CD1c-positive myeloid dendritic cell (primary cell): ENCODE results near the gene SLIT2.

ENCODE experiments used
- DNase-seq: peaks from one replicate; pipeline ENCODE4 v3.0.0-alpha.2; 2016; ENCODE audit errors: extremely low spot score

Gene SLIT2

DNA sequence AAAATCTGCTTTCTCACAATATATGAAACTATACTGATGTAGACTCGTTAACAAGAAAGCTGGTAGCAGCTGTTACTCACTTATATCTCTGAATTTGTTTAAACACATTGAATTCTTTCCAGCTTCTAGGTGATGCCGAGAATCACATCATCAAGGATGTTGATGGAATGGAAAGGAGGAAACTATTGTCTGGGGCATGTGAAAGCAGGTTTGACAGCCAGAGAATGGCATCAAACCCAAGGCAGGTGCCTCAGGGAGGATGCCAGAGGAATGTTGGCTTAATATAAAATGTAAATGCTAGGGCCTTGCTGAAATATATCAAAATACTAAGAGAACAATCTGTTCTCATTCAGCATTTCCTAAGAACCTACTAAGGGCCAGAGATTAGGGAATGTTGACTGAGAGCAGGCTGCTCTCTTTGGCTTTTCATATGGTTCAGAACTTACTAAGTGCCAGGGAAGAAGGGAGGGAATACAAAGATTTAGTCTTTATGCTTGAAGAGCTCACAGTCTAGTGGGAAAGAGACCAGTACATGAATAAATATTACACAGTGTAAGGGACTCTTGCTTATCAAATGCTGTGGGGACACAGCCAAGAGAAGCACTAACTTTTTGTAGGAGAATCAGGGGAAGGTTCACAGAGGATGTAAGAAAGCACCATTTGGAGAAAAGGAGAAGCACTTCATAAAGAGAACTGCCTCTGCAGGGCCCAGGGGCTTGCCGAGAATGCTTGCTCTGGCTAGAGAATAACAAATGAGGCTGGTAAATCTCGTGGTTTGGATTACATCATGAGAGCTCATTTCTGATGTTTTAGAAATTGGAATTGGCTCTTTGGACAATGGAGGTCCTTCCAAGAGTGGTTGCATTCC is 14.7 kb downstream of the SLIT2 start:
- no peak for DNase-seq

GRCh38 chr4:20268028-20268427 is 16.3 kb downstream of the SLIT2 start:
- no peak for DNase-seq

DNA sequence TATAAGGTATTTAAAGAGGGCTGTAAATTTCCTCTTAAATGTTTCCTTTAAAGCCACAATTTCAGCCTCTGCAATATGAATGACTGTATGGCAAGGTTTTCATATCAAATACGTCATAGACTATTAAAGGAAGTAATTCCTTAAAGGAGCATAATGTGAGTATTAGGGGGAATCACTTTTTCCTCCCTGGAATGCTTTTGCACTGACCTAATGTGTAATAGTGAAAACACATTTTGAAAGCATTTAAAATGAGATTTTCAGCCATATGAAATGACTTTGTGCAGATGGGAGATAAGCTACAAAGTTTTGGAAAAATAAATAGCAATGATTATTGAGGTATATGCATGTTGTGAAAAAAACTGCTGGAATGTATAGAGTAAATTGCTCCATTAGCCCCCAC is 17.6 kb downstream of the SLIT2 start:
- no peak for DNase-seq

DNA sequence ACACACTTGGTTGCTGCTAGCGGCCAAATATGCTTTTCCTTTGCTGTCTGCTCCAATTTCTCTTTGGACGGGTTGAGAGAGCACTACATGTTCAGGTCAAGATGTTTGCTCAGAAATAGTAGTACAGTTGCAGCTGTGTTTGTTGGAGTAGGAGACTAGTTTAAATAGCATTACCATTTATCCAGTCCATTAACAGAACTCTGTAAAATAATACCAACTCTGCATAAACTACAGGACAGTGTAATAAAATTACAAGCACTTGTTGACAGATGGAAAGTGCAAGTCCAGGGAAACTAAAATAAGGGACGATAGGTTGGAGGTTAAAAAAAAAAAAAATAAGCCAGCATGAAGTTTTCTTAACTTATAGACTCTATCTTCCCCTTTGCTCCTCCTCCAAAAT is 20.2 kb downstream of the SLIT2 start:
- DNase-seq, result no peak

DNA sequence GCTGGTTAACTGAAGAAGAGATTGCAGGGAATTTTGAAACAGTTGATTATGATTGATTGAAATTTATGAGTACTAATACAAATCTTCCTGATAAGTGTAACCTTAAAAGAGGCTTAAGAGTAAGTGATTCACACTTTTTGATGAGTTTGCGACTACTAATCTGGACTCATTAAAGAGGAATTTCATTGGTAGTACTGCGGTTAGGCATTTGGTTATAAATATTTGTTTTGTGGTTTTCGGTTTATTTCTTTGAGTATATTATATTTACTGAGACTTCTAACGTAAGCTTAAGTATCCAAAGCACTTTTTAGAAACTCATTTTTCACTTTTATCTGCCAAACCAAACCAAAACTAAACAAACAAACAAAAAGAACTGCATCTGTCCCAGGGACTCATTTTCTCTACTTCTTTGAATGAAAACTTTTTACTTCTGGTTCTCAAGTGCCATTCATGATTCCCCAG is 20.7 kb downstream of the SLIT2 start:
- DNase-seq, result no peak

- no peak for DNase-seq
Observed at GRCh38 chr4:20273793-20274192, 22.1 kb downstream of the SLIT2 start.

GRCh38 chr4:20276848-20277247 is 25.1 kb downstream of the SLIT2 start:
- DNase-seq, result no peak

GRCh38 chr4:20278195-20278594 is 26.5 kb downstream of the SLIT2 start:
- DNase-seq, result no peak

DNA sequence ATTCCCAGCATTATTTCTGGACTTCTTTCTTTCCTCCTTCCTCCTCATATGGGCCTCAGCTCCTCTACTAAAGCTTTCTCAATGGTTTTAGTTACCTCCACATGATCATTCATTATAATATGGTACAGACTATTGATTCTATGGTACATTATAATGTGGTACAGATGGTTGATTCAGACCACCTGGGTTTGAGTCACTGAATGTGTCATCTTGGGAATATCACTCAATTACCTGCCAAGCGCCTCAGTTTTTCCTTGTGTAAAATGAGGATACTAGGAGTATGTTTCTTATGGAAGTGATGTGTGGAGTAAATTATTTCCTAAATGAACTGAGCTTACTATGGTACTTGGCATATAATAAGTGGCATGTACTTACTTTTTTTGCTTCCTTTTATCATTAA is 27.7 kb downstream of the SLIT2 start:
- DNase-seq, result no peak

DNA sequence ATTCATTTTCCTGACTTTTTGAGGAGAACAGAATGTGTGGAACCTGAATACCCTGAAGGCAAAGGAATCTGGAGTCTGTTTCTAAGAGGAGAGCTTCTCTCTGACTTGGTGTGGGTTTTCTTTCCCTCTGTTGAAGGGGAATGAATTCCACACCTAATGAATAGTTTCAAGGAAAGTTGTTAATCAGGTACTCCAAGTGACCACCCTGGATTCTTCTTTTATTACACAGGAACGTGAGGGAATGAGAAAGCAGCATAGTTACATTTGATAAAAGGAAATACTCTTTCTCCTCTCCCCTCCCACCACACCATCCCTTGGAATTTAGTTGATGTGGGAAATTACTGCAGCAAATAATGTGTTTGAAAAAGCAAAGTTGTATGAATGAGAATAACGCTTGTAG is 29.7 kb downstream of the SLIT2 start:
- DNase-seq, result no peak

GRCh38 chr4:20283039-20283438 is 31.3 kb downstream of the SLIT2 start:
- DNase-seq, result no peak

- DNase-seq, result no peak
Observed at GRCh38 chr4:20284990-20285389, 33.3 kb downstream of the SLIT2 start.

- no peak for DNase-seq
Observed at GRCh38 chr4:20287246-20287645, 35.5 kb downstream of the SLIT2 start.

DNA sequence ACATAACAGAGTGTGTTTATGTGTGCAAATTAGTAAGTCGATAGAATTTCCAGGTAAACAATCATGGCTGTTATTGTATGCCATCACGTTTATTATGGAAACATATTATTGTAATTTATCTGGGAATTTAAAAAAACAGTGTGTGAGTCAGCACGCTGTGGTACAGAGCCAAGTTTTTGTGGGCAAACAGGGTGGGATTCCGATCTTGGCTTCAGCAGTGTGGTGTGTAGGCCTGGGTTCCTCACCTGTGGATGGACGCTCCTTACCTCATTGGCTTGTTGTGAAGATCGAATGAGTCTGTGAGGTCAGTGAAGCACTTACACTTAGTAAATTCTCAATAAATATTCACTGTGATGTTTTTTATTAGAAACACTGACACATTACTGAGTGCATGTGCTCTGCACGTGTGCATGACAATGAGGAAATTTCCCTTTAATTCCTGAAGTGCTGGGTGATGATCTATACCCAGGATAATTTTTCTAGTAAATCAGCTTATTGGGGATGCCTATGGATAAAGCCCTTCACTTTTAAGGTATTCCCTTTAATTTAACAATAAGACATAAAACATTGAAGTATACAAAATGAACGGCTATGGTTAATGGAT is 36.4 kb downstream of the SLIT2 start:
- no peak for DNase-seq

GRCh38 chr4:20288846-20289512 is 37.3 kb downstream of the SLIT2 start:
- no peak for DNase-seq

GRCh38 chr4:20289782-20290181 is 38.1 kb downstream of the SLIT2 start:
- DNase-seq, result no peak

DNA sequence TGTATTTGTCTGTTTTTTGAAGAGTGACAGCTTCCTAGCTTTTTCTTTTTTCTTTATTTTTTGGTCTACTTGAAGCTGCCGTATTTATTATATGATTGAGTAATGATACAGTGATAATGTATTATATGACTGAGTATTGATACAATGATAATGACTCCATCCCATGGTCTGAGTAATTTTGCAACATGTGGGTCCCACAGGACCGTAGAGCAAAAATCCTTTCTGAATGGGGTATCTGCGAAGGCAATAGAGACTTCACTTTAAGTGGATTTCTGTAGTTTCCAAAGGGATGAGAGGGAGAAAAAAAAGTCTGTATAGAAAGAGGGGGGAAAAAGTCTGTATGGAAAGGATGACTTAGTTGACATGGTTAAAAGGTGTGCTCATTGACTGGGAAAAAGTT is 41.0 kb downstream of the SLIT2 start:
- no peak for DNase-seq

- DNase-seq, result no peak
Observed at GRCh38 chr4:20297261-20297660, 45.6 kb downstream of the SLIT2 start.

DNA sequence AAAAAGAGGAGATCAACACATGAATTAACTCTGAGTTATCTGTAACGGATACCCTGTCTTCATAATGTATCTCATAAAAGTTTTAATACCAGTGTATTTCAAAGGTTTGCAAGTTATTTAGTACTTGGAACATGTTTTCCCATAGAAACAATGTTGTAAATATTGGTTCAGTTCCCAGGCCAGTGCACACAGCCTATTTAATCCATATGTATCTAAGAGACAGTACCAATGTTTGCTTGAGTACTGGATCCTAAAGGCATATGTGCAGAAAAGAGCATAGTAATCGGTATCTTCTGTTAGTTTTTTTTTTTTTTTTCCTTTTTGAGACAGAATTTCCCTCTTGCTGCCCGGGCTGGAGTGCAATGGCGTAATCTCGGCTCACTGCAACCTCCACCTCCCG is 46.1 kb downstream of the SLIT2 start:
- no peak for DNase-seq

DNA sequence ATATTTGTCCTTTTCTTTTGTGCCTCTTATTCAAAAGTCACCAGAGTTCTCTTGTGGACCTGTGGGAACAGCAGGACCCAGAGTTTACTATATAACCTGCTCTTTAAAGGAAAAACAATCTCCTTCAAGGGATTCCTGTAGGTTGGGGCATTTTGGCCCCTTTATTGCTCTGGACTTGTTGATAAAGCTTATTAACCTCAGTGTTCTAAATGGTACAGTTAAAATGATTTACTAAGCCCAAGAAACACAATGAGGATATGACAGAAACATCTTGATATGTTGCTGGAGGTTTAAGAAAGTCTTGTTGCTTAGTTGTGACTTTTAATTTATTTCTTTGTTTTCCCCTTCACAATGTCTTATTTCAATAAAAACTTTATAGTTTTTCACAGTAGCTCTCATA is 46.8 kb downstream of the SLIT2 start:
- DNase-seq, result no peak

DNA sequence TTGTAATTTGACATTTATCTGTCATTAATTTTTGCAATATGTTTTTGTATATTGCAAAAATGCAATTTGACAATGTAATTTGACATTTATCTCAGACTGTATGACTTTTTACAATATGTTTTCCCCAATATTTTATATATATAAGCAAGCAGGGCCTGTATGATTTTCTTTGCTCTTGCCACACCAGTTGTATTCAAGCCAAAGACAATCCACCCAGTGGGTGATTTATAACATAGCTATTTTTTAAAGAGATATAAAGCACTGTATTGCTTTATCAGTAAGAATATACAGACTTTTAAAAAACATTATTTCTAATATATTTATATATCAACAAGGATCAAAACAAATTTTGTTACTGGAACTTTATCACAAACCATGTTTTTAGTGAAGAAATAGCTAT is 47.3 kb downstream of the SLIT2 start:
- DNase-seq, result no peak

- DNase-seq, result no peak
Observed at GRCh38 chr4:20299515-20299914, 47.8 kb downstream of the SLIT2 start.

- no peak for DNase-seq
Observed at GRCh38 chr4:20301161-20301560, 49.5 kb downstream of the SLIT2 start.
